Measurements from ENCODE around the gene SIN3B.

Gene SIN3B

GRCh38 chr19:16902545-16902944, 73.3 kb downstream of the SIN3B start:
- Histone ChIP-seq H3K27me3 (ENCODE audit: control insufficient read depth in 1 of 2, insufficient read depth in 2 of 2, low read length in 2 of 2) (no peaks in the 10 kb centered on the region), H3K4me3 (ENCODE audit: low read depth in 1 of 2, low read length in 2 of 2) (no peak overlapping the region), H3K36me3 (ENCODE audit: insufficient read depth, low read length) (no peaks in the 10 kb centered on the region), H3K4me1 (ENCODE audit: insufficient read depth, low read length) (no peaks in the 10 kb centered on the region), H3K9ac (ENCODE audit: low read length) (no peak overlapping the region), H3K9me3 (ENCODE audit: low read length) (no peaks in the 10 kb centered on the region), H3K27ac (ENCODE audit: low read depth, low read length) (no peak overlapping the region)

GRCh38 chr19:16903347-16903746, 74.1 kb downstream of the SIN3B start:
- H3K9ac ChIP-seq (ENCODE audit: low read length) = no peak overlapping the region
- no peaks in the 10 kb centered on the region for H3K27me3 ChIP-seq (ENCODE audit: control insufficient read depth in 1 of 2, insufficient read depth in 2 of 2, low read length in 2 of 2)
- no peaks in the 10 kb centered on the region for H3K4me1 ChIP-seq (ENCODE audit: insufficient read depth, low read length)
- no peaks in the 10 kb centered on the region for H3K36me3 ChIP-seq (ENCODE audit: insufficient read depth, low read length)
- H3K4me3 ChIP-seq (ENCODE audit: low read depth in 1 of 2, low read length in 2 of 2) = no peak overlapping the region
- H3K9me3 ChIP-seq (ENCODE audit: low read length) = no peaks in the 10 kb centered on the region
- H3K27ac ChIP-seq (ENCODE audit: low read depth, low read length) = no peak overlapping the region

- no peaks in the 10 kb centered on the region for H3K9me3 ChIP-seq (ENCODE audit: low read length)
- H3K9ac ChIP-seq (ENCODE audit: low read length) = no peak overlapping the region
- H3K27ac ChIP-seq (ENCODE audit: low read depth, low read length) = no peak overlapping the region
- no peaks in the 10 kb centered on the region for H3K36me3 ChIP-seq (ENCODE audit: insufficient read depth, low read length)
- no peaks in the 10 kb centered on the region for H3K27me3 ChIP-seq (ENCODE audit: control insufficient read depth in 1 of 2, insufficient read depth in 2 of 2, low read length in 2 of 2)
- no peaks in the 10 kb centered on the region for H3K4me1 ChIP-seq (ENCODE audit: insufficient read depth, low read length)
- H3K4me3 ChIP-seq (ENCODE audit: low read depth in 1 of 2, low read length in 2 of 2) = no peak overlapping the region
These were observed 75.4 kb downstream of the SIN3B start for GRCh38 chr19:16904599-16904998.

- no peaks in the 10 kb centered on the region for H3K4me1 ChIP-seq (ENCODE audit: insufficient read depth, low read length)
- no peaks in the 10 kb centered on the region for H3K27me3 ChIP-seq (ENCODE audit: control insufficient read depth in 1 of 2, insufficient read depth in 2 of 2, low read length in 2 of 2)
- H3K9me3 ChIP-seq (ENCODE audit: low read length) = peaks cover 10% of the 10 kb centered on the region
- H3K27ac ChIP-seq (ENCODE audit: low read depth, low read length) = no peak overlapping the region
- no peak overlapping the region for H3K4me3 ChIP-seq (ENCODE audit: low read depth in 1 of 2, low read length in 2 of 2)
- no peak overlapping the region for H3K9ac ChIP-seq (ENCODE audit: low read length)
- H3K36me3 ChIP-seq (ENCODE audit: insufficient read depth, low read length) = no peaks in the 10 kb centered on the region
These were observed 79.6 kb downstream of the SIN3B start for GRCh38 chr19:16908759-16909158.

- H3K9me3 ChIP-seq (ENCODE audit: low read length) = peaks cover 10% of the 10 kb centered on the region
- H3K27ac ChIP-seq (ENCODE audit: low read depth, low read length) = no peak overlapping the region
- H3K36me3 ChIP-seq (ENCODE audit: insufficient read depth, low read length) = no peaks in the 10 kb centered on the region
- no peak overlapping the region for H3K4me3 ChIP-seq (ENCODE audit: low read depth in 1 of 2, low read length in 2 of 2)
- no peak overlapping the region for H3K9ac ChIP-seq (ENCODE audit: low read length)
- no peaks in the 10 kb centered on the region for H3K4me1 ChIP-seq (ENCODE audit: insufficient read depth, low read length)
- H3K27me3 ChIP-seq (ENCODE audit: control insufficient read depth in 1 of 2, insufficient read depth in 2 of 2, low read length in 2 of 2) = no peaks in the 10 kb centered on the region
These were observed 81.8 kb downstream of the SIN3B start for GRCh38 chr19:16911046-16911445.

GRCh38 chr19:16912780-16913179, 83.6 kb downstream of the SIN3B start:
- Histone ChIP-seq H3K9ac (ENCODE audit: low read length) (no peak overlapping the region), H3K36me3 (ENCODE audit: insufficient read depth, low read length) (no peaks in the 10 kb centered on the region), H3K9me3 (ENCODE audit: low read length) (peaks cover 10% of the 10 kb centered on the region), H3K4me3 (ENCODE audit: low read depth in 1 of 2, low read length in 2 of 2) (no peak overlapping the region), H3K4me1 (ENCODE audit: insufficient read depth, low read length) (no peaks in the 10 kb centered on the region), H3K27ac (ENCODE audit: low read depth, low read length) (no peak overlapping the region), H3K27me3 (ENCODE audit: control insufficient read depth in 1 of 2, insufficient read depth in 2 of 2, low read length in 2 of 2) (no peaks in the 10 kb centered on the region)

GRCh38 chr19:16914421-16914820, 85.2 kb downstream of the SIN3B start:
- H3K4me1 ChIP-seq (ENCODE audit: insufficient read depth, low read length) = no peaks in the 10 kb centered on the region
- no peaks in the 10 kb centered on the region for H3K36me3 ChIP-seq (ENCODE audit: insufficient read depth, low read length)
- H3K9me3 ChIP-seq (ENCODE audit: low read length) = peaks cover 10% of the 10 kb centered on the region
- no peak overlapping the region for H3K4me3 ChIP-seq (ENCODE audit: low read depth in 1 of 2, low read length in 2 of 2)
- H3K27me3 ChIP-seq (ENCODE audit: control insufficient read depth in 1 of 2, insufficient read depth in 2 of 2, low read length in 2 of 2) = no peaks in the 10 kb centered on the region
- no peak overlapping the region for H3K27ac ChIP-seq (ENCODE audit: low read depth, low read length)
- H3K9ac ChIP-seq (ENCODE audit: low read length) = no peak overlapping the region

GRCh38 chr19:16915135-16915534, 85.9 kb downstream of the SIN3B start:
- Histone ChIP-seq H3K9me3 (ENCODE audit: low read length) (peaks cover 10% of the 10 kb centered on the region), H3K4me3 (ENCODE audit: low read depth in 1 of 2, low read length in 2 of 2) (no peak overlapping the region), H3K36me3 (ENCODE audit: insufficient read depth, low read length) (no peaks in the 10 kb centered on the region)

GRCh38 chr19:16915734-16916133, 86.5 kb downstream of the SIN3B start:
- Histone ChIP-seq H3K27ac (ENCODE audit: low read depth, low read length) (no peak overlapping the region), H3K27me3 (ENCODE audit: control insufficient read depth in 1 of 2, insufficient read depth in 2 of 2, low read length in 2 of 2) (no peaks in the 10 kb centered on the region), H3K4me1 (ENCODE audit: insufficient read depth, low read length) (no peaks in the 10 kb centered on the region), H3K36me3 (ENCODE audit: insufficient read depth, low read length) (no peaks in the 10 kb centered on the region), H3K9ac (ENCODE audit: low read length) (no peak overlapping the region), H3K4me3 (ENCODE audit: low read depth in 1 of 2, low read length in 2 of 2) (no peak overlapping the region), H3K9me3 (ENCODE audit: low read length) (peaks cover 10% of the 10 kb centered on the region)

More at GRCh38 chr19:16915135-16915534, 85.9 kb downstream of the SIN3B start:
- no peak overlapping the region for H3K27ac ChIP-seq (ENCODE audit: low read depth, low read length)
- H3K4me1 ChIP-seq (ENCODE audit: insufficient read depth, low read length) = no peaks in the 10 kb centered on the region
- H3K27me3 ChIP-seq (ENCODE audit: control insufficient read depth in 1 of 2, insufficient read depth in 2 of 2, low read length in 2 of 2) = no peaks in the 10 kb centered on the region
- no peak overlapping the region for H3K9ac ChIP-seq (ENCODE audit: low read length)

GRCh38 chr19:16917401-16917800, 88.2 kb downstream of the SIN3B start:
- H3K27me3 ChIP-seq (ENCODE audit: control insufficient read depth in 1 of 2, insufficient read depth in 2 of 2, low read length in 2 of 2) = no peaks in the 10 kb centered on the region
- no peak overlapping the region for H3K4me3 ChIP-seq (ENCODE audit: low read depth in 1 of 2, low read length in 2 of 2)
- peaks cover 10% of the 10 kb centered on the region for H3K9me3 ChIP-seq (ENCODE audit: low read length)
- H3K4me1 ChIP-seq (ENCODE audit: insufficient read depth, low read length) = no peaks in the 10 kb centered on the region
- no peaks in the 10 kb centered on the region for H3K36me3 ChIP-seq (ENCODE audit: insufficient read depth, low read length)
- no peak overlapping the region for H3K27ac ChIP-seq (ENCODE audit: low read depth, low read length)
- no peak overlapping the region for H3K9ac ChIP-seq (ENCODE audit: low read length)

- no peak overlapping the region for H3K9ac ChIP-seq (ENCODE audit: low read length)
These were observed 90.3 kb downstream of the SIN3B start for GRCh38 chr19:16919496-16919895.

GRCh38 chr19:16920816-16921529, 91.8 kb downstream of the SIN3B start:
- Histone ChIP-seq H3K9ac (ENCODE audit: low read length) (no peak overlapping the region), H3K36me3 (ENCODE audit: insufficient read depth, low read length) (no peaks in the 10 kb centered on the region), H3K27ac (ENCODE audit: low read depth, low read length) (no peak overlapping the region), H3K9me3 (ENCODE audit: low read length) (no peaks in the 10 kb centered on the region), H3K4me3 (ENCODE audit: low read depth in 1 of 2, low read length in 2 of 2) (no peak overlapping the region), H3K4me1 (ENCODE audit: insufficient read depth, low read length) (no peaks in the 10 kb centered on the region), H3K27me3 (ENCODE audit: control insufficient read depth in 1 of 2, insufficient read depth in 2 of 2, low read length in 2 of 2) (no peaks in the 10 kb centered on the region)

More at GRCh38 chr19:16919496-16919895, 90.3 kb downstream of the SIN3B start:
- no peaks in the 10 kb centered on the region for H3K27me3 ChIP-seq (ENCODE audit: control insufficient read depth in 1 of 2, insufficient read depth in 2 of 2, low read length in 2 of 2)
- H3K9me3 ChIP-seq (ENCODE audit: low read length) = no peaks in the 10 kb centered on the region
- H3K36me3 ChIP-seq (ENCODE audit: insufficient read depth, low read length) = no peaks in the 10 kb centered on the region
- no peaks in the 10 kb centered on the region for H3K4me1 ChIP-seq (ENCODE audit: insufficient read depth, low read length)
- no peak overlapping the region for H3K4me3 ChIP-seq (ENCODE audit: low read depth in 1 of 2, low read length in 2 of 2)
- no peak overlapping the region for H3K27ac ChIP-seq (ENCODE audit: low read depth, low read length)
